NCI-H187 (cell line): ENCODE data around the gene OCA2.
"Not testable (repeated sequence)": the region's sequence is repeated elsewhere in the genome, so short reads cannot be mapped to it uniquely, and the experiment has no call there.

Experiments
- DNase-seq, 2 experiments: peaks; one replicate each; lab custom pipeline; 2025; lab: John Stamatoyannopoulos, UW

Gene OCA2

GRCh38 chr15:28023422-28023821 is 75.7 kb downstream of the OCA2 start:
- DNase-seq: no peak

- no peak for DNase-seq
Measured at GRCh38 chr15:28022961-28023360, 76.2 kb downstream of the OCA2 start.

GRCh38 chr15:28022181-28022580 is 76.9 kb downstream of the OCA2 start:
- DNase-seq: no peak

- peak; percentile 61 to 76 for DNase-seq
Measured at GRCh38 chr15:28021281-28022039, 77.7 kb downstream of the OCA2 start.

GRCh38 chr15:28020644-28021043 is 78.5 kb downstream of the OCA2 start:
- DNase-seq: no peak

- DNase-seq: no peak
Measured at GRCh38 chr15:28019594-28020309, 79.4 kb downstream of the OCA2 start.

- no peak for DNase-seq
Measured at GRCh38 chr15:28018291-28019044, 80.6 kb downstream of the OCA2 start.

GRCh38 chr15:28017423-28017924 is 81.6 kb downstream of the OCA2 start:
- DNase-seq: peak in 1 of 2 experiments; percentile 5

GRCh38 chr15:28015855-28016254 is 83.3 kb downstream of the OCA2 start:
- no peak for DNase-seq

GRCh38 chr15:28014623-28015200 is 84.4 kb downstream of the OCA2 start:
- DNase-seq: no peak

GRCh38 chr15:28013976-28014375 is 85.1 kb downstream of the OCA2 start:
- no peak for DNase-seq

GRCh38 chr15:28013480-28013879 is 85.6 kb downstream of the OCA2 start:
- DNase-seq: no peak

GRCh38 chr15:28012231-28012630 is 86.9 kb downstream of the OCA2 start:
- DNase-seq: no peak

GRCh38 chr15:28008175-28008574 is 90.9 kb downstream of the OCA2 start:
- DNase-seq: not testable (repeated sequence)

- DNase-seq: no peak
Measured at GRCh38 chr15:28006116-28006905, 92.8 kb downstream of the OCA2 start.

- DNase-seq: no peak
Measured at GRCh38 chr15:28005004-28005527, 94.0 kb downstream of the OCA2 start.

- no peak for DNase-seq
Measured at GRCh38 chr15:28004143-28005003, 94.7 kb downstream of the OCA2 start.

GRCh38 chr15:28003302-28004037 is 95.6 kb downstream of the OCA2 start:
- DNase-seq: no peak

GRCh38 chr15:28002867-28003266 is 96.2 kb downstream of the OCA2 start:
- no peak for DNase-seq
